Head of caudate nucleus (tissue), 42 donors: ENCODE measurements around the gene CD96.
"Not testable (repeated sequence)": the region's sequence is repeated elsewhere in the genome, so short reads cannot be mapped to it uniquely, and the experiment has no call there.

Experiments
- DNase-seq, 42 donors: peaks; one replicate each; pipeline versions ENCODE4 v3.0.0 to v3.0.0-alpha.2; 2020 to 2021; ENCODE audit warnings: mixed read lengths in 7 of 42
- intact Hi-C: fragments of 100-400 bp; cut with DNase I; formaldehyde crosslinking; loops from one replicate; pipeline ENCODE4 v1.15.0; 2022

CD96 gene

DNA sequence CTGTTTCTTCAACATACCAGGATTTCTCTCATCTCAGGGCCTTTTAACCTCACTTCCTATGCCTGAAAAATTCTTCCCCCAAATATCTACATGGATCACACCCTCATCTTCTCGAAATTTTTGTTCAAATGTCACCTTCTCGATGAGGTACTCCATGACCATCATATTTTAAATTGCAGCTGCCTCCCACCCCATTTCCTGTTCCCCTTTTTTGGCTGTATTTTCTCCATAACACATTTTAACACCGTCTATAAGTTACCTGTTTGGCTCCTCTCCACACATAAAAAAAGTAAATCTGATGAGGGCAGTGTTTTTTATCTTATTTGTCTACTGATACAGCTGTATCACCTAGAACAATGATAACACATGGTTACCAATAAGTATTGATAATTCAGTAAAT lies 73.9 kb downstream of the CD96 start:
- intact Hi-C loops, result no loop called here
- no peak for DNase-seq

DNA sequence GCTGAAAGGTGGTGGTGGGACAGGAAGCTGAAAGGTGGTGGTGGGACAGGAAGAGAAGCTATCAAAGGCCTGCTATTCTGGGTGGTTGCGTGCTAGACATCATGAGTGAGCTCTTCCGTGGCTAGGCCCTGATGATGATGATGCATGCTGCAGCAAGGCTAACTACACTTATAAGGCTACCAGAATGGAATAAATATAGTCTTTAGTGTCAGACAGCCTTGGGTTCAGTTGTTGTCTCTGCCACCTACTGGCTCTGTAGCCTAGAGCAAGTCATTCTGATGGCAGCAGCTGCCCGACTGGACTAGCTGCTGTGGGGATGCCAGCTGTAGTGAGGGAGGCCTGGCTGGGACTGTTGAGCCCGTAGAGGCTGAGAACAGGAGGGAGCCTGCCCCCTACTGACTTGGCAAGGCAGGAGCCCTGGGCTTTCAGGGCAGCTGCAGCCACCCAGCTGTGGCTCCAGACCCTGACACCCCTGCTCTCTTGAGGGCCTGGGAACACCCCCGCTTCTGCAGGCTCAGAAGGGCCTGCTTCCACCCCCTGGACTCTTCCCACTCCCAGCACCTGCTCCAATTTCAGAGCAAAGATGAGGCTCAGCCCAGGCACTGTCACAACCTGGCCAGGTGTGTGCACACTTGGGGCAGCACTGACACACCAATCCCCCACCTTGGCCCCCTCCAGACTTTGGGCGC lies 74.6 kb downstream of the CD96 start:
- DNase-seq, result no peak
- intact Hi-C loops, result no loop called here

DNA sequence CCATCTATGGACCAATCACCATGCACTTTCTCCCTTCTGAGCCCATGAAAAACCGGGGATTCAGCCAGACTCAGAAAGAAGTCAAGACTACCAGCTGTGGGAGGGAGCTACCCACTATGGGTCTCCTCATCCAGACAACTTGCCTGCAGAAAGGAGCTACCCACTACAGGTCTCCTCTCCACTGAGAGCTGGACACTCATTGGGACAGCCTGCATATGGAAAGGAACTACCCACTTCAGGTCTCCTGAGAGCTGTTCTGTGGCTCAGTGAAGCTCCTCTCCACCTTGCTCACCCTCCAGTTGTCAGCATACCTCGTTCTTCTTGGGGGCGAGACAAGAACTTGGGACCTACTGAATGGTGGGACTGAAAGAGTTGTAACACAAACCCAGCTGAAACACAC lies 75.4 kb downstream of the CD96 start:
- intact Hi-C loops, result no loop called here

GRCh38 chr3:111617912-111618601 lies 76.1 kb downstream of the CD96 start:
- intact Hi-C loops, result no loop called here
- DNase-seq, result no peak

More for the DNA sequence above, 75.4 kb downstream of the CD96 start:
- no peak for DNase-seq

GRCh38 chr3:111618945-111619344 lies 76.9 kb downstream of the CD96 start:
- intact Hi-C loops, result no loop called here
- no peak for DNase-seq

DNA sequence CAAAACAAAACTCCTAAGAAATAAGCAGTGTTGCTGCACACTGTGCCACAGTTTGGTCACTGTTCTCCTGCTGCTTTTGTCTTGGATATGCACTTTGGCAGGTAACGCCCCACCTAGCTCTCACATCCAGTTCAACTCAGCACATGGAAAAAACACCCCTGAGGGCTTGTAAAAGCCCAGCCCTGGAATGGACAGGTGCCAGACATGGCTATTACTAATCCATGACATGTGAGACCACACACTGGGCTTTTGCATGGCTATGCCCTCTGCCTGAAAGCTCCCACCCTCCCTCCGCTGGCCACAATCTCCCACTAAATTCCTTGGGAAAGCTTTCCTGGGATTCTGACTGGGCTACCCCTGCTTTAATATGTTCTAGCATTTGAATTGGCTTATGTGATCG lies 77.8 kb downstream of the CD96 start:
- intact Hi-C loops, result no loop called here
- no peak for DNase-seq

DNA sequence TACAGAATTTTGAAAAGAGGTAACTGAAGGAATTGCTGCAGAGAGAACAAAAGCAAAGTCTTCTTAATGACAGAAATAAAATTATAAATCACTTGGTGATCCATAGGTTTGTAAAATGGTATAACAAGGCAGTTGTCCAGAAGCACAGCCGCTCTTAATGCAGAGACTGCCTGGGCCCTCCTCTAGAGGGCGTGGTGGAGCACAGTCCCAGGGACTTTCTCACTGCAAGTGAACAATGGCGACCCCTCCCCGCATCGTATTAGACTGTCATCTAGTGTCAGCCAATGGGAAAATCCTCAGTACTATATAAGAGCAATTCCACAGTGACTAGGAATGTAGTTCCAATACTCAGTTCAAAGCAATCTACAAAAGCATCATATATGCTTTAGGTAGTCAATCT lies 79.5 kb downstream of the CD96 start:
- intact Hi-C loops, result no loop called here
- DNase-seq, result no peak

DNA sequence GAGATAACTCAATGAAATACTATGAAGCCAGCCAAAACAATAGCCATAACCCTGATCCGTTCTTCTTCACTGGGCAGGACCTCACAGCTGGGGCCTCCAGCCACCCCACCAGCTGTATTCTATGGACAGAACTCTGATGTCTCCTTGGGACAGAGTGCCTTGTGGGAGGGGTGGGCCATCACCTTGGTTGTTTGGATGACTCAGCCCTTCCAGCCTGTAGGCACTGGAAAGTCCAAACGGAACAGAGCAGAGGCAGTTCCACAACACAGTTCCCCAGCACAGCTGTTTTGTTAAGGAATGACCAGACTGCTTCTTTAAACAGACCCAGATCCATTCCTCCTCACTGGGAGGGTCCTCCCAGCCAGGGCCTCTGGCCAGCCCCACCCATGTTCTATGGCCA lies 85.1 kb downstream of the CD96 start:
- intact Hi-C loops, result no loop called here
- no peak for DNase-seq

- intact Hi-C loops, DNase-seq: not testable (repeated sequence)
Measured at GRCh38 chr3:111629018-111629417, 87.0 kb downstream of the CD96 start.

- intact Hi-C loops, DNase-seq: not testable (repeated sequence)
Measured at GRCh38 chr3:111630638-111631037, 88.6 kb downstream of the CD96 start.

DNA sequence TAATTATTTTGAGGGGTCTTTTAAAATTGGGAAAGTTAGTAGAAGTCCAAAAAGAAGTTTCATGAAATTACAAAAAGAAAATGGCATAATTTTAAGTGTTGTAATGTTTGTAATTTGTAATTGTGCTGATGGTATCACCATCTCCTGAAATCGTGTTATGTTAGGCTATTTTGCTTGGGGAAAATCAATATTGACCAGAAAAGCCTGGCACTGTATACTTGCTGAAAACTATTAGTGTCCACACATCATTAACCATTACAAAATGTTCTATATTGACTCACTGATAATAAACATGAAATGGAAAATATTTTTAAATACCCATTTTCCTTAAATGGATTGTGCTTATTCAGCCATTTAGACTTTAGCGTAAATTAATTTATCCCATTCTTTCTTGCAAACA lies 93.4 kb downstream of the CD96 start:
- intact Hi-C loops, result no loop called here
- no peak for DNase-seq

GRCh38 chr3:111636366-111636885 lies 94.4 kb downstream of the CD96 start:
- DNase-seq, result no peak
- intact Hi-C loops, result no loop called here

DNA sequence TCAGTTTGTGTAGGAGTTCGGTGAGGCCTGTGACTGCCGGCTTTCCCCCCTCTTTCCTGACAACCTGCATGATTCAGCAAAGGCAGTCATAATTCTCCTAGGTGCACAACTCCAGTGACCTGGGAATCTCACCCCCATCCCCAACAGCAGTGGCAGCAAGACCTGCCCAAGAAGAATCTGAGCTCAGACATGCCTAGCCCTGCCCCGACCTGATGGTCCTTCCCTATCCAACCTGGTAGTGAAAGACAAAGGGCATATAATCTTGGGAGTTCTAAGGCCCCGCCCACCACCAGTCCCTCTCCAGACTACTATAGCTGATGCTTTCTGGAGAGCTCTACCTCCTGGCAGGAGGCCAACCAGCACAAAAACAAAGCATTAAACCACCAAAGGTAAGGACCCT lies 97.3 kb downstream of the CD96 start:
- DNase-seq, result no peak
- intact Hi-C loops, result no loop called here

GRCh38 chr3:111648991-111649579 lies 107.1 kb downstream of the CD96 start:
- intact Hi-C loops, result no loop called here
- no peak for DNase-seq

DNA sequence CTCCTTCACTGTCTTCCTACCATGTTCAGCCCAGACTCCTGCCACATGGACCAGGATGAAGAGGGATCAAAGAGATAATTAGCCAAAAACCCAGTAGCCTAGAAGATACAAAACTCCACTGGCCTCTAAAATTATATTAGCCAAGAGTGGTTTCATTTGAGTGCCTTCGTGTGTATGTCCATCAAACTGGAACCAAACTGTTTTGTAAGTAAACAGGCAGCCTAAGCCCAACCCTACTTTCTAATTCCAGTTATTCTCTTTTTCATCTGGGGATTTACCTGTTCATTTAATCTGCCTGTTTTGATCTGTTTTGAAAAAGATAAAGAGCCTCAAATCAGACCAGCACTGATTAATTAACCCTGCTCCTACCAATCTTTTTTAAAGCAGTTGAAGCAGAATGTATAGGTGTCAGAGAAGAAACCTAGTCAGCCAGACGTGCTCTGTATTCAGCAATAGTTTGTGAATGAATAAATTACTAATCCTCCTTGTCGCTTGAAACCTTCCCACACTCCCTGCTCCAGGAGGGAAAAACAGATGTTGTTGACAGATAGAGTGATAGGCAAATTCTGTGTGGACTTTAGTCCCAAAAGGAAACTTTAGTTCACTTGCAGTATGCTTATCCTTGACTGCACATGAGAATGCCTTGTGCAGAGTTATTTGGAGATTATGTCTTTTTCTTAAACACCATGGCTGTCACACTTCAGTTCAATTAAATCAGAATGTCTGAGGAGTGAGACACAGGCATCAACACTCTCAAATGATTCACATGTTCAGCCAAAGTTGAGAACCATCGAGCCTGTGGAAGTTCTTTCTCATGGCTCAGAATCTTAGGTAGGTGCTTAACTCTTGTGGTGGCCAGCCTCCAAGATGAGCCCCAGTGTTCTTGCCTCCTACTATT lies 108.6 kb downstream of the CD96 start:
- no peak for DNase-seq

DNA sequence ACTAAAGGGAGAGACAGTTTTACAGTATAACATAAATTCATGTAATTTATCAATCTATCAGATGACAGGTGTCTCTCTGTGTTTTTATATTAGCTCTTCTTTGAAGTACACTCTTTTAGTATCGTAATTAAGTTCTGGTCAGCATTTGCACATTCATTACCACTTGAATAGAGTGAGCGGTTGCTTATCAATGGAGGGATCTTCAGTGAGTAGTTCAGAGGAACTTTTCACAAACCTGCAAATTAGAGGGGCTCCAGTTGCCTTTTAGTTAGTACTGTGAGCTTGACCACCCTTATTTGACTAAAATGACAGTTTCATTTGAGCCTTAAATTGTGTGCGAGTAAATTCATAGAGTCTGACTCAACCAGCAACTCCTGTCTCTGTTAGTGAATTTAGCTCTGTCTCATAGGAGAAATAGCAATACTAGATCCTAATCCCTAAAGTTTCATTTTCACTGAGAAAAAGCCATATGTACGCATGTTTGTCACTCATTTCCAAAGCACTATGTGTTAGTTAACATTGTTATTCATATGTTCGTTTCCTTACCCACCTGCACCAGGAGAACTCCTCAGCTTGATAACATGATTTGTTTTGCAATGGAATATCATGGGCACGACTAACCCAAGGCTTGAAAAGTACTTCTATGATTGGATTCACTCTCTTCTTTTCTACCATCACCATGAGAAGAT lies 110.6 kb downstream of the CD96 start:
- intact Hi-C loops, result no loop called here
- DNase-seq, result no peak

More for the DNA sequence above, 108.6 kb downstream of the CD96 start:
- intact Hi-C loops, result no loop called here

DNA sequence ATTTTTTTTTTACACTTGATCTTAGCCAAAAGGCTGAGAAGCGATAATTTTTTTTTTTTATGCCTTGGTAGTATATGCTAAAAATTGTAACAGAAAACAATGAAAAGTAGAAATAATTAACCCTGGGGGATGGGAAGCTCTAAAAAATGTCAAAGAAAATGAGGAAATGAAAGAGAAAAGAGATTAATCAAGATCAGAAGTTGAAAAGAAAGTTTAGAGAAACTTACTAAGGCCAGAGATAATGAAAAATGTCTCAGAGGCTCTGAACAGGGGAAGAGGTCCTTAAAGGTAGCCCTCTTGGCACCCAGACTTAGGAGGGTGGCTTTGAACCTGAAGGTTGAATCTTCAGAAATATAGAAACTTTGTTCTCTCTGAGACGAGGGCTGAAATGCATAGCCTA lies 111.8 kb downstream of the CD96 start:
- intact Hi-C loops, result no loop called here
- DNase-seq, result no peak

DNA sequence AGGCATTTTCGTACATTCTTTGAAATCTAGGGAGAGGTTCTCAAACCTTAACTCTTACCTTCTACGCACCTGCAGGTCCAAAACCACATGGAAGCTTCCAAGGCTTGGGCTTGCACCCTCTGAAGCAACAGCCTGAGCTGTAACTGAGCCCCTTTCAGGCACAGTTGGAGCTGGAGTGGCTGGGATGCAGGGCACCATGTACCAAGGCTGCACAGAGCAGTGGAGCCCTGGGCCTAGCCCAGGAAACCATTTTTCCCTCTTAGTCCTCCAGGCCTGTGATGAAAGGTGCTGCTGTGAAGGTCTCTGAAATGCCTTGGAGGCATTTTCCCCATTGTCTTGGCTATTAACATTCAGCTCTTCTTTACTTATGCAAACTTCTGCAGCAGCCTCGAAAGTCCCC lies 120.0 kb downstream of the CD96 start:
- intact Hi-C loops, result no loop called here
- DNase-seq, result no peak

- DNase-seq, result no peak
- intact Hi-C loops, result no loop called here
Measured at GRCh38 chr3:111662907-111663306, 120.9 kb downstream of the CD96 start.
